ENCODE data around the gene ESYT3. TPM values are rescaled to one million over a fixed set of nuclear protein-coding genes. Genes with fewer than 3 reads are reported as not detected.
"Not testable (repeated sequence)": the region's sequence is repeated elsewhere in the genome, so short reads cannot be mapped to it uniquely, and the experiment has no call there.

The ESYT3 gene
- total RNA-seq, 1 donor from 2014 or later, result not detected

- no peak for DNase-seq
Measured at GRCh38 chr3:138494607-138494929, 60.2 kb downstream of the ESYT3 start.

- DNase-seq, result not testable (repeated sequence)
Measured at GRCh38 chr3:138495638-138496037, 61.2 kb downstream of the ESYT3 start.

- DNase-seq, result no peak
Measured at GRCh38 chr3:138496436-138496835, 62.0 kb downstream of the ESYT3 start.

GRCh38 chr3:138497021-138497420 lies 62.6 kb downstream of the ESYT3 start:
- no peak for DNase-seq

- DNase-seq, result no peak
Measured at GRCh38 chr3:138497851-138498250, 63.4 kb downstream of the ESYT3 start.

GRCh38 chr3:138498991-138499390 lies 64.6 kb downstream of the ESYT3 start:
- no peak for DNase-seq

GRCh38 chr3:138507524-138507923 lies 73.1 kb downstream of the ESYT3 start:
- no peak for DNase-seq

- DNase-seq, result no peak
Measured at GRCh38 chr3:138509586-138509985, 75.2 kb downstream of the ESYT3 start.

- no peak for DNase-seq
Measured at GRCh38 chr3:138511945-138512344, 77.5 kb downstream of the ESYT3 start.

GRCh38 chr3:138513090-138513843 lies 78.9 kb downstream of the ESYT3 start:
- DNase-seq, result no peak

GRCh38 chr3:138521445-138521844 lies 87.0 kb downstream of the ESYT3 start:
- DNase-seq, result not testable (repeated sequence)

Other genes with a start within 250 kb of the ESYT3 start
- 54.5 and 59.6 TPM in 2 replicates for gene ARMC8, start 247.3 kb upstream of the ESYT3 start, total RNA-seq
- not detected in 2 replicates for gene NME9, start 104.8 kb upstream of the ESYT3 start, total RNA-seq
- 6.8 and 11.5 TPM in 2 replicates for gene MRAS, start 86.0 kb upstream of the ESYT3 start, total RNA-seq
- gene CEP70, start 159.6 kb downstream of the ESYT3 start, total RNA-seq, result 16.9 and 18.0 TPM in 2 replicates
- gene FAIM, start 174.2 kb downstream of the ESYT3 start, total RNA-seq, result 5.6 and 12.1 TPM in 2 replicates